Activated CD4-positive, alpha-beta T cell treated with anti-CD3 and anti-CD28 coated beads, Interleukin-2, amount 50 U/mL, for 4 hours (primary cell): Measurements from ENCODE around the gene MOK.

ENCODE experiments used
- DNase-seq, 2 experiments: peaks; one replicate each; pipeline ENCODE4 v3.0.0-alpha.2; 2020

The MOK gene

GRCh38 chr14:102200690-102201352, 104.1 kb downstream of the MOK start:
- no peak for DNase-seq

GRCh38 chr14:102197317-102197853, 107.6 kb downstream of the MOK start:
- DNase-seq: no peak

GRCh38 chr14:102196902-102197230, 108.1 kb downstream of the MOK start:
- no peak for DNase-seq

- DNase-seq: no peak
Measured at GRCh38 chr14:102196039-102196901, 108.7 kb downstream of the MOK start.

GRCh38 chr14:102195446-102195845, 109.5 kb downstream of the MOK start:
- no peak for DNase-seq

GRCh38 chr14:102194856-102195255, 110.1 kb downstream of the MOK start:
- no peak for DNase-seq

- DNase-seq: no peak
Measured at GRCh38 chr14:102192840-102193502, 112.0 kb downstream of the MOK start.

- DNase-seq: no peak
Measured at GRCh38 chr14:102189874-102190273, 115.1 kb downstream of the MOK start.

GRCh38 chr14:102188187-102188586, 116.8 kb downstream of the MOK start:
- no peak for DNase-seq

GRCh38 chr14:102187568-102188001, 117.4 kb downstream of the MOK start:
- no peak for DNase-seq

GRCh38 chr14:102187044-102187443, 117.9 kb downstream of the MOK start:
- no peak for DNase-seq

GRCh38 chr14:102185360-102185759, 119.6 kb downstream of the MOK start:
- no peak for DNase-seq

GRCh38 chr14:102184316-102185035, 120.5 kb downstream of the MOK start:
- DNase-seq: no peak

- DNase-seq: no peak
Measured at GRCh38 chr14:102183886-102184285, 121.1 kb downstream of the MOK start.

- DNase-seq: no peak
Measured at GRCh38 chr14:102182936-102183619, 121.9 kb downstream of the MOK start.

- DNase-seq: no peak
Measured at GRCh38 chr14:102182190-102182589, 122.8 kb downstream of the MOK start.

GRCh38 chr14:102181187-102181586, 123.8 kb downstream of the MOK start:
- DNase-seq: no peak

- DNase-seq: no peak
Measured at GRCh38 chr14:102180248-102180998, 124.5 kb downstream of the MOK start.
